ENCODE data around the gene ACY1. TPM values are rescaled to one million over a fixed set of nuclear protein-coding genes. Genes with fewer than 3 reads are reported as not detected.

Gene ACY1
- total and polyA plus RNA-seq, 11 donors = 14.8 to 45.3 (median 25.4) TPM

- TF ChIP-seq POLR2A (IDR thresholded peaks at IDR 0.05) = no peak
- TF ChIP-seq, protein P1, sequence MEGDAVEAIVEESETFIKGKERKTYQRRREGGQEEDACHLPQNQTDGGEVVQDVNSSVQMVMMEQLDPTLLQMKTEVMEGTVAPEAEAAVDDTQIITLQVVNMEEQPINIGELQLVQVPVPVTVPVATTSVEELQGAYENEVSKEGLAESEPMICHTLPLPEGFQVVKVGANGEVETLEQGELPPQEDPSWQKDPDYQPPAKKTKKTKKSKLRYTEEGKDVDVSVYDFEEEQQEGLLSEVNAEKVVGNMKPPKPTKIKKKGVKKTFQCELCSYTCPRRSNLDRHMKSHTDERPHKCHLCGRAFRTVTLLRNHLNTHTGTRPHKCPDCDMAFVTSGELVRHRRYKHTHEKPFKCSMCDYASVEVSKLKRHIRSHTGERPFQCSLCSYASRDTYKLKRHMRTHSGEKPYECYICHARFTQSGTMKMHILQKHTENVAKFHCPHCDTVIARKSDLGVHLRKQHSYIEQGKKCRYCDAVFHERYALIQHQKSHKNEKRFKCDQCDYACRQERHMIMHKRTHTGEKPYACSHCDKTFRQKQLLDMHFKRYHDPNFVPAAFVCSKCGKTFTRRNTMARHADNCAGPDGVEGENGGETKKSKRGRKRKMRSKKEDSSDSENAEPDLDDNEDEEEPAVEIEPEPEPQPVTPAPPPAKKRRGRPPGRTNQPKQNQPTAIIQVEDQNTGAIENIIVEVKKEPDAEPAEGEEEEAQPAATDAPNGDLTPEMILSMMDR (IDR thresholded peaks at IDR 0.05) = no peak
- intact Hi-C loops (cut with DNase I) = loop anchor here in 1 of 10 donors (2.0 kb wide), 1 partner anchor 28 kb away; no protein-coding TSS in a partner anchor
- WGBS, 4 donors = 54 to 62% (median 57%) methylated on average over 6 of the region's 6 CpGs
- Histone ChIP-seq H3K4me1 (peaks cover 33 to 85% (median 71%) of the 10 kb centered on the region in 12 donors), H3K36me3 (no peaks in the 10 kb centered on the region), H3K4me3 (peak overlapping the region in 1 of 12 donors; percentile 11), H3K27ac (peak overlapping the region; percentile 81 to 99 (median 93)), H3K27me3 (no peaks in the 10 kb centered on the region), H3K9me3 (no peaks in the 10 kb centered on the region)
- ATAC-seq = peak in 3 of 4 donors; percentile 3 to 28 (median 6)
- no peak for DNase-seq
Measured at GRCh38 chr3:52024765-52025452, 41.6 kb downstream of the ACY1 start.

GRCh38 chr3:52025453-52025852 is 42.1 kb downstream of the ACY1 start:
- Histone ChIP-seq H3K27me3 (no peaks in the 10 kb centered on the region), H3K4me3 (peak overlapping the region in 1 of 12 donors; percentile 11), H3K27ac (peak overlapping the region; percentile 40 to 99 (median 93)), H3K4me1 (peaks cover 28 to 80% (median 65%) of the 10 kb centered on the region in 12 donors), H3K36me3 (no peaks in the 10 kb centered on the region), H3K9me3 (no peaks in the 10 kb centered on the region)
- ATAC-seq (peak in 1 of 4 donors; percentile 11), DNase-seq (peak in 1 of 5 donors; percentile 50)
- intact Hi-C loops (cut with DNase I) = loop anchor here in 1 of 10 donors (2.0 kb wide), 1 partner anchor 27 kb away; no protein-coding TSS in a partner anchor
- TF ChIP-seq, protein P1 (IDR thresholded peaks at IDR 0.05) = no peak
- no peak for TF ChIP-seq POLR2A (IDR thresholded peaks at IDR 0.05)
- WGBS, 4 donors = 57 to 70% (median 59%) methylated on average over 7 of the region's 7 CpGs

- WGBS, 4 donors = 32 to 44% (median 42%) methylated on average over 4 of the region's 4 CpGs
- Histone ChIP-seq H3K9me3 (no peaks in the 10 kb centered on the region), H3K4me3 (no peak overlapping the region), H3K27me3 (no peaks in the 10 kb centered on the region), H3K27ac (peak overlapping the region; percentile 40 to 99 (median 93)), H3K4me1 (peaks cover 23 to 74% (median 59%) of the 10 kb centered on the region in 12 donors), H3K36me3 (no peaks in the 10 kb centered on the region)
- TF ChIP-seq, protein P1 (IDR thresholded peaks at IDR 0.05) = no peak
- TF ChIP-seq POLR2A (IDR thresholded peaks at IDR 0.05) = no peak
- no peak for ATAC-seq
- intact Hi-C loops (cut with DNase I) = no loop called here
- DNase-seq = peak in 1 of 5 donors; percentile 57
Measured at GRCh38 chr3:52026041-52026440, 42.7 kb downstream of the ACY1 start.

DNA sequence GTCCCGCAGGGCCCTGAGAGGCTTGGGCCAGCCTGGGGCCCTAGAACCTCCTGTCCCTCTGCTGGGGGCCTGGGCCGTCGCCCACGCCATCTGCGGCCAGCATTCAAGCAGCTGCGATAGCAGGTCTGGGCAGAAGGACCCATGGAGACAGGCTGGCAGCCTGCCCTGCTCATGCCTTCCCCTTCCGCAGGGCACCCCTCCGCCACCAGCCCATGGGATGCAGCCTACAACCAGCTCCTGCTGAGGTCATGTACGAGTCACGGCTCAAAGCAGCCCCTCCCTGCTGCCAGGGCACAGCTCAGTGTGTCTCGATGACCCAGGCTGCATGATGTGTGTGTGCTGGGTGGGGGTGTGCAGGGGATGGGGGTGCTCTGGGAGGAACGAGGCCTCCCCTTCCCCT is 45.2 kb downstream of the ACY1 start:
- intact Hi-C loops (cut with DNase I) = no loop called here
- H3K4me1 ChIP-seq = peaks cover 14 to 60% (median 40%) of the 10 kb centered on the region in 12 donors
- no peaks in the 10 kb centered on the region for H3K36me3 ChIP-seq
- H3K27me3 ChIP-seq = no peaks in the 10 kb centered on the region
- ATAC-seq = peak; percentile 83 to 86 (median 84)
- peak; percentile 72 to 93 (median 88) for DNase-seq
- H3K9me3 ChIP-seq = no peaks in the 10 kb centered on the region
- WGBS, 4 donors = 49 to 87% (median 59%) methylated on average over 4 to 12 of the region's 12 CpGs
- no peak overlapping the region for H3K4me3 ChIP-seq
- H3K27ac ChIP-seq = peak overlapping the region; percentile 51 to 87 (median 72)
- TF ChIP-seq POLR2A (IDR thresholded peaks at IDR 0.05) = peak in 1 of 2 donors; percentile 16
- TF ChIP-seq, protein P1 (IDR thresholded peaks at IDR 0.05) = no peak
